Astrocyte of the cerebellum (primary cell): ENCODE measurements around the gene AGAP1.

Source experiments
- DNase-seq: peaks from one replicate; pipeline ENCODE4 v3.0.0-alpha.2; 2011; ENCODE audit warnings: low read depth
- H3K4me3 ChIP-seq: 2 replicates; pipeline ENCODE4 v1.5.1; 2011; ENCODE audit warnings: mild to moderate bottlenecking, low read depth, low read length, moderate library complexity
- in situ Hi-C: cut with HindIII; loops from 2 replicates; pipeline ENCODE4 v1.10.0; 2017; ENCODE audit warnings: low sequenced_read_pairs
- TF ChIP-seq, protein P1 (sequence below): IDR thresholded peaks from 2 replicates; pipeline ENCODE4 v1.5.1; 2012; ENCODE audit warnings: low read length, low read depth, moderate library complexity, mild to moderate bottlenecking; ENCODE audit errors: missing control alignments

The AGAP1 gene

DNA sequence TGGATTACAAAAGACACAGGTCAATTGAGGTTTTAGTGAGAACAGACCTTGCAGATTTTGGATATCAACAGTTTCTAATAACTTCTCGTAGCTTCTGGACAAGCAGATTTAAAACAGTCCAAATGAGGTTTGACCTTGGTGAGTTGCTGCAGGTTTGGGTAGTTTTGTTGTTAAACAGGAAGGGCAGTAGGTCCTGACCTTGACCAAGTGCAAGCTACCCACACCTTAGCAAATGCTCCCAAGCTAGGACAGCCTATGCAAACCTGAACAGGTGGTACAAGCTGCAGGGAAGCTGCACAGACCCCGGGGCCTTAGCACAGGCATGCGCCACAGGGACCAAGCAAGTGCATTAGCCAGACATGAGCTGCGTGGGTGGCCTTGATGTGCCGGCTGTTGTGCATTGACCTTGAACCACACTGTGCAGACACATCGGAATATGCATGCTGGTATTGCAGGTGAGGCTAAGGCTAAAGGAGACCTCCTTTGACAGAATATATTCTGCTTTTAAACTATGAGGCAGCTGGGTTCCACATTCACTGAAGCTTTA is 40.2 kb upstream of the AGAP1 start:
- in situ Hi-C loops = loop anchor here (5.0 kb wide), 1 partner anchor 34 kb away; no protein-coding TSS in a partner anchor
- TF ChIP-seq, protein P1, sequence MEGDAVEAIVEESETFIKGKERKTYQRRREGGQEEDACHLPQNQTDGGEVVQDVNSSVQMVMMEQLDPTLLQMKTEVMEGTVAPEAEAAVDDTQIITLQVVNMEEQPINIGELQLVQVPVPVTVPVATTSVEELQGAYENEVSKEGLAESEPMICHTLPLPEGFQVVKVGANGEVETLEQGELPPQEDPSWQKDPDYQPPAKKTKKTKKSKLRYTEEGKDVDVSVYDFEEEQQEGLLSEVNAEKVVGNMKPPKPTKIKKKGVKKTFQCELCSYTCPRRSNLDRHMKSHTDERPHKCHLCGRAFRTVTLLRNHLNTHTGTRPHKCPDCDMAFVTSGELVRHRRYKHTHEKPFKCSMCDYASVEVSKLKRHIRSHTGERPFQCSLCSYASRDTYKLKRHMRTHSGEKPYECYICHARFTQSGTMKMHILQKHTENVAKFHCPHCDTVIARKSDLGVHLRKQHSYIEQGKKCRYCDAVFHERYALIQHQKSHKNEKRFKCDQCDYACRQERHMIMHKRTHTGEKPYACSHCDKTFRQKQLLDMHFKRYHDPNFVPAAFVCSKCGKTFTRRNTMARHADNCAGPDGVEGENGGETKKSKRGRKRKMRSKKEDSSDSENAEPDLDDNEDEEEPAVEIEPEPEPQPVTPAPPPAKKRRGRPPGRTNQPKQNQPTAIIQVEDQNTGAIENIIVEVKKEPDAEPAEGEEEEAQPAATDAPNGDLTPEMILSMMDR = no peak
- DNase-seq = no peak
- H3K4me3 ChIP-seq = no peak overlapping the region

DNA sequence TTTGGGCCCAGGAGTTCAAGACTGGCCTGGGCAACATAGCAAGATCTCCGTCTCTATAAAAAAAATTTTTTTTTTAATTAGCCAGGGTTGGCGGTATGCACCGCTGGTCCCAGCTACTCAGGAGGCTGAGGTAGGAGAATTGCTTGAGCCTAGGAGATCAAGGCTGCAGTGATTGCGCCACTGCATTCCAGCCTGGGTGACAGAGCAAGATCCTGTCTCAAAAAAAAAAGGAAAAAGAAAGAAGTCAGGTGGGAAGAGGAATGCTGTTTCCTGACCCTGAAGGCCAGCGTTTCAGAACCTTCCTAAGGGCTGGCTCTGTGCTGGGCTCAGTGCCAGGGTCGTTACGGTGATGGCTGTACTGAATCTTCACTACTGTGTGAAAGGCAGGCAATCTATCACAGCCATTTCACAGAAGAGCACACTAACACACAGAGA is 35.0 kb upstream of the AGAP1 start:
- no peak for DNase-seq
- TF ChIP-seq, protein P1 = no peak
- H3K4me3 ChIP-seq = no peak overlapping the region
- in situ Hi-C loops = no loop called here

DNA sequence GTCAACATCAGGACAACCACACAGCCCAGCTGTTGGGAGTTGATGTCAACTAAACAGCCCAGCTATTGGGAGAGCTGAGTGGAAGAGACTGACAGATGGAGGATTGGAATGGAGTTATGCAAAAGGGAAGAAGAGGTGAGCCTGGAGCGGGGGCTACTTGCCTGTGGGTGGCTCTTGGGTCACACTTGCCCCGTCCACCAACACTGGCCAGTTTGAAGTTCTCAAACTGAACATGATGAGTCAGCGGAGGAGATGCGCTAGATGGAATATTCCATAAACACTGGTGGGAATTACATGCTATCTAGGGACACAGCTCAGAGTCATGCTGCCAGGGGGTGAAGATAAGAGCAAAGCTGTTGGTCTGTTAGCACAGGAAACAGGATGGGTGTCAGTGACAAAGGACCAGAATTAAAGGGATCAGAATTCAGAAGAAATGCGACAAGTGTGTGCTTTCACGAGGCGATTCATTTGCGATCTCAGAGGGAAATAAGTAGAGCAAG is 33.2 kb upstream of the AGAP1 start:
- no peak overlapping the region for H3K4me3 ChIP-seq
- no peak for DNase-seq
- in situ Hi-C loops = no loop called here
- TF ChIP-seq, protein P1 = no peak

DNA sequence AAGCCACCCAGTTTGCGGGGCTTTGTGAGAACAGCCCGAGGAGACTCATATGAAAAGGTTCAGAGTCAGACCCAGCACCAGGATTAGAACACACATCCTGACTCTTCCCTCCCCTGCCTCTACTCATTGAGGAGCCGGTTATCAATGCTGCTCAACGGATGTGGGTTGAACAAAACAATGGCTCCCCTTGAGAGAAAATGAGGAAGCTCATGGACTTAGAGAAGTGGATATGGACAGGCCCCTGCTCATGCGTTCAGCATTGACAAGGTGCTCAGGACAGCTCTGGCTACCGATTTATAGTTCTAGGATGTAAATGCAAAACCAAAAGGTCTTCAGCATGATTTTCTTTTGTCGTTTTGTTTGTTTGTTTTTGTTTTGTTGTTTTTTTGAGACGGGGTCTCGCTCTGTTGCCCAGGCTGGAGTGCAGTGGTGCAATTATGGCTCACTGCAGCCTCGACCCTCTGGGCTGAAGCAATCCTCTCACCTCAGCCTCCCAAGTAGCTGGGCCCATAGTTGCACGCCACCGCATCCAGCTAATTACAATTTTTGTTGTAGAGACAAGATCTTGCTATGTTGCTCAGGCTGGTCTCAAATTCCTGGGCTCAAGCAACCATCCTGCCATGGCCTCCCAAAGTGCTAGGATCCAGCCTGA is 32.0 kb upstream of the AGAP1 start:
- H3K4me3 ChIP-seq = no peak overlapping the region
- in situ Hi-C loops = no loop called here
- TF ChIP-seq, protein P1 = no peak
- DNase-seq = no peak

DNA sequence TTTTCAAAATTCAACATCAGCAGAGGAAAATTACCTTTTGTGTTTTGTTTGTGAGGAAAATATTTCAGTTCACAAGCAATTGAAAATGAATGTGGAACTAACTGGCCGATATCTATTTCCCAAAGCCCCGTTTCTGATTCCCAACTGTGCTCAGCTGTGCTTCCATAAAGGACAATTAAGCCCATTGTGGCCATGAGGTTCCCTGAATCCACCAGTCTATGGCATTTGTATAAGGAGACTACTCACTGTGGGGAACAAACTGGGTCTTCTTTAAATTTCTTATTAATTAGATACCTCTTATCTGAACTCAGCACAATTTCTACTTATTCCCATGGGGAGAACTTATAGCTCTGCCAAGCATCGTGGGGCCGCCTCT is 31.4 kb upstream of the AGAP1 start:
- in situ Hi-C loops = no loop called here
- TF ChIP-seq, protein P1 = no peak
- no peak for DNase-seq
- no peak overlapping the region for H3K4me3 ChIP-seq

DNA sequence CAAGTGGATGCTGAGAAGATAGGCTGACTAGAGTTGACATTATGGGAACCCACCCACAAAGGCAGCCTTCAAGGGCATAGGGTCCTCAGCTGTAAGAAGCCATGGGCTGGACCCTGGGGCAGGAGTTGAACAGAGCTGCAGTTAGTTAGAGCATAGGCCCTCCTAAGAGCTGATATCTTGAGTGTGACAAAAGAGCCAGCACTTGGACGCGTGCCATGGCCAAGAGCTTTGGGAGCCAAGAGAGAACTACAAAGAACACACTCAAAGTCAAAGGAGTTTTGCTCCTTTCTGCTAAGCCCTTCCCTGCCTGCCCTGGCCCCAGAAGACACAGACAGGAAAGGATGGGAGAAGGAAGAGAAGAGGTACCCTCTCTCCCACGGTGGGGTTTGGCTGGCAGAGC is 29.9 kb upstream of the AGAP1 start:
- DNase-seq = no peak
- in situ Hi-C loops = no loop called here
- no peak overlapping the region for H3K4me3 ChIP-seq
- TF ChIP-seq, protein P1 = no peak
